Epithelial cell of proximal tubule (primary cell): Measurements from ENCODE around the gene LRRTM3. TPM values are rescaled to one million over a fixed set of nuclear protein-coding genes. Genes with fewer than 3 reads are reported as not detected.

Source experiments
- DNase-seq: peaks from one replicate; pipeline ENCODE4 v3.0.0-alpha.2; 2011; ENCODE audit warnings: low read depth
- H3K4me3 ChIP-seq: 2 replicates; pipeline ENCODE4 v1.5.1; 2011; ENCODE audit warnings: low read depth, mild to moderate bottlenecking, low read length
- total RNA-seq: library from RNA; depleted of rRNA; stranded (reverse); fragments of >200 nt; gene quantifications from 2 replicates; pipeline ENCODE4 v1.2.3, GENCODE V29; 2015
- TF ChIP-seq, protein P1 (sequence below): conservative IDR thresholded peaks from 2 replicates; pipeline ENCODE4 v1.5.1; 2012; ENCODE audit warnings: low read depth, mild to moderate bottlenecking, low read length

LRRTM3 gene
- total RNA-seq, 1 donor from 2014 or later = 0.06 TPM

DNA sequence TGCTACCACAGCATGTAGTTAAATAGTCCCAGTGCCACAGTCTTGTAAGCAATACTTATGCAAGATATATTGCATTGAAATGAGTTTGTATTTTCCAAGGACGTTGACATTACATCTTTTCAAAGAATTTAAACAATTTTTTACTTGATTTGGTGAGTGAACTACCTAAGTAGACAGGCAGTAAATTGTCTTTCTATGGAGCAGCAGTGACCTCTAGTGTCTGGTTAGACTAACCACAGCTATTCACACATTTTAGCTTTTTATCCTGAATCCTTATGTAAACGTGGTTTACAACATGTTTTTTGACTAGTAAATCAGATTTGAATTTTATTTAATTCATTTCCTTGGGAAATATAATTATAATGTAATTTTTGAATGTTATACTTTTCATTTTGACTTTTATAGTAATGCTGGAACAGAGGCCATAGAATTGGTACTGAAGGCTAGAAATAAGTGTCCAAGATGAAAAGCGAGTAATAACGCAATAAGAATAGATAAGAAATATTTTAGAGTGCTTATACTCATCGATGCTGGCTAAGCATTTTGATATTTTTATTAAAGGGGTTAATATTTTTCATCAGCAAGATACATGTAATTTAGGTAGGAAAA is 5.6 kb downstream of the LRRTM3 start:
- DNase-seq = peak; percentile 23
- TF ChIP-seq, protein P1, sequence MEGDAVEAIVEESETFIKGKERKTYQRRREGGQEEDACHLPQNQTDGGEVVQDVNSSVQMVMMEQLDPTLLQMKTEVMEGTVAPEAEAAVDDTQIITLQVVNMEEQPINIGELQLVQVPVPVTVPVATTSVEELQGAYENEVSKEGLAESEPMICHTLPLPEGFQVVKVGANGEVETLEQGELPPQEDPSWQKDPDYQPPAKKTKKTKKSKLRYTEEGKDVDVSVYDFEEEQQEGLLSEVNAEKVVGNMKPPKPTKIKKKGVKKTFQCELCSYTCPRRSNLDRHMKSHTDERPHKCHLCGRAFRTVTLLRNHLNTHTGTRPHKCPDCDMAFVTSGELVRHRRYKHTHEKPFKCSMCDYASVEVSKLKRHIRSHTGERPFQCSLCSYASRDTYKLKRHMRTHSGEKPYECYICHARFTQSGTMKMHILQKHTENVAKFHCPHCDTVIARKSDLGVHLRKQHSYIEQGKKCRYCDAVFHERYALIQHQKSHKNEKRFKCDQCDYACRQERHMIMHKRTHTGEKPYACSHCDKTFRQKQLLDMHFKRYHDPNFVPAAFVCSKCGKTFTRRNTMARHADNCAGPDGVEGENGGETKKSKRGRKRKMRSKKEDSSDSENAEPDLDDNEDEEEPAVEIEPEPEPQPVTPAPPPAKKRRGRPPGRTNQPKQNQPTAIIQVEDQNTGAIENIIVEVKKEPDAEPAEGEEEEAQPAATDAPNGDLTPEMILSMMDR = peak; percentile 89
- no peak overlapping the region for H3K4me3 ChIP-seq

DNA sequence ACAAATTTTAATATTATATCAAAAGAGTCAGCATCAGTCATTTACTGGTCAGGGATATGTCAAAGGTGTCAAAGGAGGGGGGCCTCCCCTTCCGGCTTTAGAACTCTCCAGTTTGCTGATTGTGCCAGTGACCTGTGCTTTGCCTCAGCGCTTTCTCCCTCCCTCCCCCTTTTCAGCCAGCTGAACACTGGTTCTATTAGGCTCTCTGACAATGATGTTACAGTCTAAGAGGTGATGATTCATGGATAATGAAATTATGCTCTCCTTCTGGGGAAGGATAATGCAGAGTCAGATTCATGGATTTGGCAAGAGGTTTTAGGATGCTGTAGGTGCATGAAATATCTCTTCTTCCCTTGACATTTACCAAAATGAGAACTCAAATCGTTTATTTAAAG is 6.1 kb downstream of the LRRTM3 start:
- no peak overlapping the region for H3K4me3 ChIP-seq
- TF ChIP-seq, protein P1 = no peak
- no peak for DNase-seq

DNA sequence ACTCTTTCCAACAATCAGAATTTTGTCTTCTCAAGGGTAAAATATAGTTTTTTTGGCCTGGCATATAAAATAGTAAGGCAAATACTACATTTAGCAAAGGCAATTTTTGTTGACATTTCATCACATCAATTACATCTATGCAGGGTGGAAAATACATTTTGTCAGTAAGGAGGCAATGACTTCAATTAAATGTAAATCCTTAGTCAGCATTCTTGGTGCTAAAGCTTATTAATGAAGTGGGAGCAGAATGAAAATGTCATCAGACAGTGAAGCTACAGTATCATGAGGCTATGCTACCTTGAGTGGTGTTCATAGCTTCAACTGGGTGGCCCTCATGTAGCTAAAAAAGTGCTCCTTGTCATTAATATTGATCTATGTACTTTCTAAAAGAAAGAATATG is 8.9 kb downstream of the LRRTM3 start:
- TF ChIP-seq, protein P1 = no peak
- DNase-seq = no peak
- no peak overlapping the region for H3K4me3 ChIP-seq

DNA sequence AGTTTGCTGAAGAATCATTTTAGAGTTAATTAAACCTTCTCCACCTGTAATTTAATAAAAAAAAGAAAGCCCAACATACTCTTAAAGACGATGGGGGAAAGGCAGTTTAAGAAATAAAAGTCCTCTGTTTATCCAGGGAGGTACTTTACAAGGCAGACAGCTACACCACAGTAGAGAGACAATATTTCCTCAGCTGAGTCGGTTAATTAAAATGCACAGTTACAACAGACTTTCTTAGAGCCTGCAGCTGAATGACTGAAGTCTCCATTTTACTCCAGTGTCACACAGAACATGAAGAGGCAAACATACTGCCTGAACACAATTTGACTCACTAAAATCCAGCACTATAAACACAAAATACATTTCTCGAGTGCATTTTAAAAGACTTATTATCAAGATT is 15.1 kb downstream of the LRRTM3 start:
- no peak for DNase-seq
- H3K4me3 ChIP-seq = no peak overlapping the region
- TF ChIP-seq, protein P1 = no peak

DNA sequence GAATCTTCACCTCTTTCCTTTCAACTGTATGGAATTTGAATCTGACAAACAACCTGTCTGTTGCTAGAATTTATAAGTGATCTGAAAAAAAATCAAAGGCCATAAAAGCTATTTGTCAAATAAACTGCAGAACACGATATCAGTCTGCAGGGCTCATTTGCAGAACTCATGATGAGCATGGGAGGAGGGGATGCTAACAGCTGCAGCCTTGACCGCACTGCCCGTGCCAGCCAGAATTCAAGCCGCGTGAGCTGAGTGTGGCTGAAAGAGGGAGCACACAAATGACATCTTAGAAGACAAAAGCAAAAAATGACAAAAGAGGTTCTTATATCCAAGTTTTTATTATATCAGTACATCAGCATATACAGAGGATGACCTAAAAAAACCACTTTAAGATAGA is 15.7 kb downstream of the LRRTM3 start:
- no peak for DNase-seq
- TF ChIP-seq, protein P1 = no peak
- no peak overlapping the region for H3K4me3 ChIP-seq

DNA sequence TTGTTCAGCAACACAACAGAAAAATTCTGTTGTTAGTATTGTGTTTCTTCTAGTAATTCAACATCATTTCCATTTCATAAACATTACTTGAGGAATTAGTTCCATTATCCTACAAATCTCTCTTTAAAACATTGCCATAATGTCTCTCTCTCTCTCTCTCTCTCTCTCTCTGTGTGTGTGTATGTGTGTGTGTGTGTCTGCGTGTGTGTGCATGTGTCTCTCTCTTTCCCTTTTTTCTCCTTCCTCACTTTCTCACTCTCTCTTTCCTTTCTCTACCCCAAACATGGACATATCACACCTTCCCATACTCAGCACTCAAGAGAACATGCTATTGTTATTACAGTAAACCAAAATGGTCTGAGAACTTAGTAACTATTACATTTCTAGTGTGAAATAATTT is 16.6 kb downstream of the LRRTM3 start:
- no peak overlapping the region for H3K4me3 ChIP-seq
- no peak for DNase-seq
- TF ChIP-seq, protein P1 = no peak

DNA sequence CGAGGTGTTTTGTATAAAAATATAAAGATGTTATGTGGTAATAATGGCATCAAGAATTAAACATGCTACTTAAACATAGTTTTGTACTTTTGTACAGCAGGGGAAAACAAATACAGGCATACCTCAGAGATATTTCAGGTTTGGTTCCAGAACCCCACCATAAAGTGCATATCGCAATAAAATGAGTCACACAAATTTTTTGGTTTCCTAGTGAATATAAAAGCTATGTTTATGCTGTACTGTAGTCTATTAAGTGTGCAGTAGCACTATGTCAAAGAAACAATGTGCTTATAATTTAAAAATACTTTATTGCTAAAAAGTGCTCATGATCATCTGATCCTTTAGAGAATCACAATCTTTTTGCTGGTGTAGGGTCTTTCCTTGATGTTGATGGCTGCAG is 17.8 kb downstream of the LRRTM3 start:
- TF ChIP-seq, protein P1 = no peak
- no peak for DNase-seq
- H3K4me3 ChIP-seq = no peak overlapping the region
